Astrocyte (in vitro differentiated cells and primary cell): ENCODE measurements around the gene GNL3L.

Experiments
- EZH2 ChIP-seq: IDR thresholded peaks from 2 replicates; pipeline ENCODE4 v1.6.1; 2012; ENCODE audit warnings: mild to moderate bottlenecking, low read length, inconsistent platforms; ENCODE audit not compliant: insufficient read depth
- TF ChIP-seq, protein P1 (sequence below): IDR thresholded peaks from 2 replicates; pipeline ENCODE4 v1.5.1; 2011; ENCODE audit warnings: low read depth, mild to moderate bottlenecking, inconsistent platforms, low read length, moderate library complexity; ENCODE audit not compliant: insufficient read depth

DNA sequence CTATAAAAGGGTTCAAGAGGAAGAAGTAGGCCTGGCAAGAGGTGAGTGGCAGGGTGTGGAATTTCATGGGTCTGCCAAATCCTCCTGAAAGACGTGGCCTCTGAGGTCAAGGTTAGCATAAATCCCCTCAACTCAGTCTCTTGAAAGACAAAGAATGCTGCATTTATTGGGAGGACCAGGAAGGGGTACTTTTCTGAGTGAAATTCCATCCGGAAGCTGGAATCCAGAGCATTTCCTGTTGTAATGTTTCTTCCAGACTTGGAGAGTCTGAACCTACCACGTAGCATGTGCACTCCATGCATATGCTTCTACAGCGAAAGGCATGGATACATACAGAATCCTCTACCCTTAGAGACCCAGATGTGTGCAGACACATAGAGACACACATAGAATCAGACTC is 20.6 kb upstream of the GNL3L start:
- TF ChIP-seq, protein P1, sequence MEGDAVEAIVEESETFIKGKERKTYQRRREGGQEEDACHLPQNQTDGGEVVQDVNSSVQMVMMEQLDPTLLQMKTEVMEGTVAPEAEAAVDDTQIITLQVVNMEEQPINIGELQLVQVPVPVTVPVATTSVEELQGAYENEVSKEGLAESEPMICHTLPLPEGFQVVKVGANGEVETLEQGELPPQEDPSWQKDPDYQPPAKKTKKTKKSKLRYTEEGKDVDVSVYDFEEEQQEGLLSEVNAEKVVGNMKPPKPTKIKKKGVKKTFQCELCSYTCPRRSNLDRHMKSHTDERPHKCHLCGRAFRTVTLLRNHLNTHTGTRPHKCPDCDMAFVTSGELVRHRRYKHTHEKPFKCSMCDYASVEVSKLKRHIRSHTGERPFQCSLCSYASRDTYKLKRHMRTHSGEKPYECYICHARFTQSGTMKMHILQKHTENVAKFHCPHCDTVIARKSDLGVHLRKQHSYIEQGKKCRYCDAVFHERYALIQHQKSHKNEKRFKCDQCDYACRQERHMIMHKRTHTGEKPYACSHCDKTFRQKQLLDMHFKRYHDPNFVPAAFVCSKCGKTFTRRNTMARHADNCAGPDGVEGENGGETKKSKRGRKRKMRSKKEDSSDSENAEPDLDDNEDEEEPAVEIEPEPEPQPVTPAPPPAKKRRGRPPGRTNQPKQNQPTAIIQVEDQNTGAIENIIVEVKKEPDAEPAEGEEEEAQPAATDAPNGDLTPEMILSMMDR = no peak
- no peak for TF ChIP-seq EZH2
